Suppressor macrophage (primary cell): ENCODE data around the gene LPAR3.
"Not testable (repeated sequence)": the region's sequence is repeated elsewhere in the genome, so short reads cannot be mapped to it uniquely, and the experiment has no call there.

ENCODE experiments used
- DNase-seq, 4 experiments: peaks; one replicate each; pipeline ENCODE4 v3.0.0-alpha.2; 2020 to 2022

LPAR3 gene

DNA sequence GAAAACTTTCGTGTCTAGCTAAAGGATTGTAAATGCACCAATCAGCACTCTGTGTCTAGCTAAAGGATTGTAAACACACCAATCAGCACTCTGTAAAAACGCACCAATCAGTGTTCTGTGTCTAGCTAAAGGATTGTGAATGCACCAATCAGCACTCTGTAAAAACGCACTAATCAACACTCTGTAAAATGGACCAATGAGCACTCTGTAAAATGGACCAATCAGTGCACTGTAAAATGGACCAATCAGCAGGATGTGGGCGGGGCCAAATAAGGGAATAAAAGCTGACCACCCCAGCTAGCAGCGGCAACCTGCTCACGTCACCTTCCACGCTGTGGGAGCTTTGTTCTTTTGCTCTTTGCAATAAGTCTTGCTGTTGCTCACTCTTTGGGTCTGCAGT, 9.7 kb upstream of the LPAR3 start:
- not testable (repeated sequence) for DNase-seq

DNA sequence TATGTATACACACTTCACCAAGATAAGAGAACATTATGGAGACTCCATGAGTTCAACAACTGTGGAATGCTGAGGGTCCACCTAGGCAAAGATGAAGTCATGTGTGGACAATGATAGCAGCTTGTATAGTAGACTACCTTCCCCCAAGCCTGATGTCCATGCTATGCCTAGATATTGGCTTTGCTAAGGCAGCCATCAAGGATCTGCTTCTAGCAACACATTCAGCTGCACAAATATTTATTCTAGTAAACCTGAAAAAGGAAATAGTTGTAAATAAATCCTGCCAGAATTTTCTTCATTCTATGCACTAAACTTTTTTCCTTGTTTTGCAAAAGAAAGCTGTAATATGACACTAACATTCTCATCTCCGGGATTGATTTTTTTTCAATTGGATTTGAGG, 7.0 kb upstream of the LPAR3 start:
- no peak for DNase-seq

DNA sequence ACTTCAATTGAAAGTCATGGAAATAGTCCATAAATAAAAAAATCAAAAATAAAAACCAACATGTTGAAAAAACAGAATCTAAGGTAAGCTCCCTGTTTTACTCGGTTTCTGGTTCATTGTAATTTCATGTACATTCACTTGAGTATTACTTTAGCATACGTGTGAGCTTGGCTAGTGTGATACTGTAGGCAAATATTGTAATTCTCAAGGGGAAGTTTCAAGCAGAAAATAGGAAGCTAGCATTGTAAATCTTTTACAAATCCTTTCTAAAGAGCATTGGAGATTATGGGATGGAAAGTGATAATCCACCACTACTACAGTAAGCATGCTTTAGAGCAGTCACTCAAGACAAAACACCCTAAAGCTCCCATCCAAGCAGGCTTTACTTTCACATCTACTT, 3.3 kb upstream of the LPAR3 start:
- DNase-seq: peak in 2 of 4 experiments; percentile 11 to 30

DNA sequence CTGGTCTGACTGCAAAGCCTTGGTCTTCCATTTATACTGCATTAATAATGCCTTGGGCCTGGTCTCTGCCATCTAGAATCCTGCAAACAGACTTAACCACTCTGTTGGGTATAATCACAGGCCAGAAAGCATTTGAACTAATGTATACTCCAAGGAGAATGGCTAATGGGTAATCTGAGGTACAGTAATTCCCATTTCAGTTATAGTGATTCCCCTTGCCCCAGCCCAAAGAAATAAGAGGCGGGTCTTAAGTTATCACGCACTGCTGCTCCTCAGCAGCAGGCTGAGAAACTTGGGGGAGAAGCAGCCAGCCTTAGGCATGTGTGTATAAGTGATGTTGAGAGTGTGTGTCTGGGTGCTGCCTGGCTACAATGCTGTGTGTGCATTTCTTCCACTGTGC, 2.4 kb downstream of the LPAR3 start:
- no peak for DNase-seq

DNA sequence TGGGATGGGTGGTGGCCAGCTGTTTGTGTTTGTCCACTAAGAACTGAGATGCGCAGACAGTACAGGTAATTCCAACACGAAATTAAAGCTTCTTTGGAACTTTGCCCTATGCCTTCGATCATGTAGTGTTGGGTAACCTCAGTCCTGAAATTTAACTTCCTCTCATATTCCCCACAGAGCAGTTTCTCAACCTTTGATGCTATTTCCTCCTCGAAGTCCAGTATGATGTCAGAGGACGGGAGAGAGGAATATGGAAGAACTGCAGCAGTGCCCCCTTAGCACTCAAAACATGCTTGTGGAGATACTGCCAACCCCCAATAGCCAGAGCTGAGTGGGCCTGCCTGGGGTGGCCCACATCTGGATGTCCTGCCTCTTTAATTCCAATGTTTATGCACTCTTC, 3.6 kb downstream of the LPAR3 start:
- peak; percentile 47 to 85 (median 70) for DNase-seq

DNA sequence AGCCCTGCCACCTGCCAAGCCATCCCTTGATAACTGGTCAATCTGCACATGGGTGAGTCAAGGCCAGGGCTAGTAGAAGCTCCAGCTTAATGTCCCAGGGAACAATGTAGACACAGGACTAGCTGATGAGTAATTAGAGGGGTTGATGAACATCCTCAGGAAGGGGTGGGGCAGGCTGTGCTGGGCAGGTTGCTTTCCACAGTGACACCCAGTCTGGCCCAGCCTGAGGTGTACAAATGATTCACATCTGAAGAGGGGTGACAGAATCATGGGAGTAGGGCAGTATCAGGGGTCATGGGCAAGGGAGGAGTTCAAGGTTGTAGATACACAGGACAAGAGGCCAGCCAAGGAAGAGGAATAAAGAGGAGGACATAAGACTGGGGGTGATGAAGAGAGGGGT, 4.3 kb downstream of the LPAR3 start:
- no peak for DNase-seq

DNA sequence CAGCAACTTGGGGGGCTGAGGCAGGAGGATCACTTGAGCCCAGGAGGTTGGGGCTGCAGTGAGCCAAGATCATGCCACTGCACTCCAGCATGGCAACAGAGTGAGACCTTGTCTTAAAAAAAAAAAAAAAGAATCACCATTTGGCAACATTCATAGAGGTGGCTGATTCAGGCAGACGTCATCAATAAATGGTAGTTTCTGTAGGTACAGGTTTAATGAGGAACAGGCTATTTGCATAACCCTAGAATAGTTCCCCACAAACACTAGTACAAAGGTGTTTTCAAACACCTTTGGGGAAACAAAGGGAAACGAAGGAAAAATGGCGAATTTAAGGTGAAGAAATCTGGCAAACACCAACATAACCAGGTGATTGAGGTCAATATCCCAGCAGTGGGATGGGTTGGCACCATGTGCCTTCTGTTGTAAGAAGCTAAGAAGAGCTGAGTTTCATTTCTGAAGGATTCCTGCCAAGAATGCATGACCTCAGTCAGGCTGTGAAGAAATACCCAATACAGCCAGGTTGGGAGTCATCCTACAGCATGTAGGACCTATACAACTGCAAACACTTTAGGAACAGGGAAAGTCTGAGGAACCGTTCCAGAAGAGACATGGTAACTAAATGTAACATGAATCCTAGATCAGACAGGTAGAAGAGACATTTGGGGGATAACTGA, 5.6 kb downstream of the LPAR3 start:
- DNase-seq: peak; percentile 19 to 53 (median 43)

DNA sequence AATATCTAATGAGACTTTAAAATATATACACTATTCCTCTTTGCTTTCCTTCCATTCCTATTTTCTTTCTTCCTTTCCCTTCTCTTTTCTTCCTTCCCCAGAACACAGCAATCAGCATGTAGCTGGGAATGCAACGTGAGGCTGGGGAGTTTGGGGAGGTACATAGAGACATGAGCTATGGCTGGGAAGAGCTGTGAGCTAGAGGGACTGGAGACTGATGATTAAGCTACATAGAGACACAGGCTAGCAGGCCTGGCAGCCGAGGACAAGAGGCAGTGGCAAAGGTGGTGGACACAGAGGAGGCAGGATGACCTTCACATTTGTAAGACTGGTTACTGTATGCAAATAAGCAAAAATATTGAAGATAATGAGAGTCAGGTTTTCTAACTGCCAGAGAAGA, 7.5 kb downstream of the LPAR3 start:
- DNase-seq: no peak

DNA sequence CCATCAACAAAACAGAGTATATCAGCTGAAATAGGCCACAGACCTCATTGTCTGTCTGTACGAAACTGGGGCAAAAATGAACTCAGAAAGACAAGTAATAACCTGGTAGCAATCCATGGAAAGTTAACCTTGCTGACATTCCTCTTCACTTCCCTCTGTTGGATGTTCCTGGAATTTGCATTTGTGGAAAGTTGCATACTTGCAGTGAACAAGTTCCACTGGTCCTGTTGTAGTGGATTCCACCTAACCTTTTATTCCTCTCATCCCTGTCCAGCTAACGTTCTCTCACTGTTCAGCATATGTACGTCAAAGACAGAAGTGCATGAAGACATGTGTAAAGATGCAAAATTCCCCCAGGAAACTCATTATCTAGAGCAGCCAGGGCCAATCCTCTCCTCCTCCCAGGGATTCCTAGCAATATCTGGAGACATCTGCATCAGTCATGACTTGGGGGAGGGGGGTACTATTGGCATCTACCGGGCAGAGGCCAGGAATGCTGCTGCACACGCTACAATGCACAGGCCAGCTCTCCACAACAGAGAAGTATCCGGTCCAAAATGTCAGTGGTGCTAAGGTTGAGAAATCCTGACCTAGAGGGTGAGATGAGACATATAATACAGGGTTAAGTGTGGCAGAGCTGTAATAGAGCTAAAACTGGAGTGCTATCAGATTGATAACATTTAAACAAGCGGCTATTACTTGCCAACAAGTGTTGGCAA, 8.2 kb downstream of the LPAR3 start:
- DNase-seq: no peak

DNA sequence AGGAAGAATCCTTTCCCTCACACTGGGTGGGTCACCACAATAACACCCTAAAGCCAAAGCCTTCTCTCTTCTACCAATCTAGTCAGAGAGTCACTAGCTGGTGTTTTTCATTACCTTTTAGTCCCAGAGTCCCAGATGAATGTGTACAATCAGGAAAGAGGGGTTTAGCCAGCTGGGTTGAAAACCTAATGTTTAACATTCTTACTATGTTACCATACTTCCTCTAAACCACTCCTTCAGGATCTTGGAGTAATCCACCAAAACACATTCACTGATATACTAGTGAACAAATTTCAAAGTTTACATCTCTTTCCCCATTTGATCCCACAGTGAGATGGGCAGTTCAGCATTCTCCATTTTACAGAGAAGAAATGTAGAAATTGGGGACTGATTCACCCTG, 9.7 kb downstream of the LPAR3 start:
- DNase-seq: peak in 1 of 4 experiments; percentile 6

DNA sequence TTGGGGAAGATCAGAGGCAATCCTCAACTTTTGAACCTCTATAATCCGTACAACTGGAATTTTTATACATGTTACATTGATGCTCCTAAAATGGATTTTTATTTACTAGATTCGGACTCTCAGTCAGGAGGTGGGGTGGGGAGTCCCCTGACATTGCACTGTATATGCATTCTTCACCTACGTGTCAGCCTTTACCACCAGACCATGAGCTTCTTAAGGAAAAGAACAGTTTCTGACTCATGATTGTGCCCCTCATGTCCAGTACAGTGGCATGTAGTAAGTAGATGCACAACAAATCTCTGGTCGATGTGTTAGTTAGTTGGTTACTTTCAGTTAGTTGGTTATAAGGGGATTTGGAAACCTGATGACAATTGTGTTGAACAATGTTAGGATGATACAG, 15.4 kb downstream of the LPAR3 start:
- DNase-seq: no peak

DNA sequence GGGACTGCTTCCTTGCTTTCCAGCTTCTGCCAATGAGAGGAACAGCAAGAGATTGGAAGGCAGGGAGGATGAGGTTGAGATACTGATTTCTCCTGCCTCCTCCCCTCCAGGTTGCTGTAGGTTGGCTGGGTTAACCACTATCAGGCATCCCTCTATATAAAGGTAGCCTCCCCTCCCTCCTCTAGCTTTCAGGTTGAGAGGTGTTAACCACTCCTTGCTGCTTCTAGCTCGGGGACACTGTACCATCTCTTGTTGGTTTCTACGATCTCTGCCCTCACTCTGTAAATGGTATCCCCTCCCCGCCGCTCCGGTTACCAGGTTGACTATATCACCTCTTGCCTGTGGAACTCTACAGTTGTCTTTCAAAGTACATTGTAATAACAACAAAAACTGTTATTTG, 16.7 kb downstream of the LPAR3 start:
- DNase-seq: no peak

DNA sequence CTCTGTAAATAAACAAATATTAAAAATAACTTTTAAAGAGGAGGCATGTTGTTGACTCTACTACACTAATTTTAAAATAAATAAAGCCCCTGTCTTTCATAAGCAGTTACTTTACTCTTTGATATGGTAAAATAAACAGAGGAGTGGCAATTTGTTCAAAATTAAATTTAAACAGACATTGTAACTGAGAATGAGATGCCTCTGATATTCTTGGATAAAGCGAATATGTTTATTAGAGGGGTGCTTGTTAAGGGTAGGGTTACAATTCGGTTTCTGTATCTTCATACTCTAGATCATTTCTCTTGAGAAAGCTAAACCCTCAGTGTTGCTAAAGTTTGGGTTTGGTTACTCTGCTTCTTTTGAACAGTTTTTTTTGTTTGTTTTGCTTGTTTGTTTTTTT, 19.6 kb downstream of the LPAR3 start:
- no peak for DNase-seq

DNA sequence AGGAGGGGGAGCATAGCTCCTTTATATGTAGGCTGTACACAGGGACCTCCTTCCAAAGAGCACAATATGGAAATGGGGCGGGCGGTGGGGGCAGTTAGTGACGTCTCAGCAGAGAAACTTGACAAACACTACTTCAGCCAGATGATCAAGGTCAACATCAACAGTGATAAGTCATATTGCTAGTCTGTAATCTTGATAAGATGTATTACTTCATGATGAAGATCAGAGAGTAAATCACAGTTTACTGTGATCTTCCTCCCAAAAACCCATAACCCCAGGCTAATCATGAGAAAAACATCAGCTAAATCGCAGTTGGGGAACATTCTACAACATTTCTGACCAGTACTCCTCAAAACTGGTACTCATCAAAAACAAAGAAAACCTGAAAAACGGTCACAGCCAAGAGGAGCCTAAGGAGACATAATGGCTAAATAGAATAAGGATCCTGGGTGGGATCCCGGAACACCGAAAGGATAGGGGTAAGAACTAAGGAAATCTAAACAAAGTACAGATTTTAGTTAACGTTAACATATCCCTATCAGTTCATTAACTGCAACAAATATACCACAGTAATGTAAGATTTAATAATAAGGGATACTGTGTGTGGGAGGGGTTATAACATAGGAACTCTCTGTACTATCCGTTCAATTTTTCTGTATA, 20.2 kb downstream of the LPAR3 start:
- no peak for DNase-seq

DNA sequence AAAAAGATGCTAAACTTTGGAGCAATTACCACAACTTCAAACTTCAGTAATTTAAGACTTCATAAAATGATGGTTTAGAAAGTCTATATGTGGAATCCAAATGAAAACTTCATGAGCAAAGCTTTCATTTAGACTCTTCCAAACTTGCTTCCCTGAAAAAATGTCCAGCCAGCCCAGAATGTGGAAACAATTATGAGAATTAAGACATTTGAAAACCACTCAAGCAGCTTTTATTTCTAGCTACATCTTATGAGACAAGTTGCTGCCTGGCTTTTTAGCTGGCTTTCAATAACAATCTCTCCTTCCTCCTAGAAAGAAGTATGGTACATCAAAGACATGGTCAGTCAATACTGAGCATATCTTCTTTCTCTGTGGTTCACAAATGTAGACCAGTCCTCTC, 21.8 kb downstream of the LPAR3 start:
- no peak for DNase-seq

DNA sequence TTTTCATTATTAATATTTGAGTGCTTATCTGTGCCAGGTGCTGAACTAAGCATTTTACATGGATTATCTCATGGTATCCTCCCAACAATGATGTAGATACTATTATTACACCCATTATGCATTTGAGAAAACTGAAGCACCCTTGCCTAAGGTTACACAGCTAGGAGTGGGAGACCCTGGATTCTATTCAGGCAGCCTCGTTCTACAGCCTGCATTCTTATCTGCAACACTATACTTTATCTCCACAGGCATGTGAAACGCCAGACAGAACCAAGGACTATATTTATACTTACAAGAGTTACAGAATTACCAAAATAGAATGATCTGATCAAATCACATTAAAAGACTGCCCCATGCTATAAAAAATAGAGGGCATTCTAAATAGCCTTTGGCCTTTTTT, 22.4 kb downstream of the LPAR3 start:
- no peak for DNase-seq

DNA sequence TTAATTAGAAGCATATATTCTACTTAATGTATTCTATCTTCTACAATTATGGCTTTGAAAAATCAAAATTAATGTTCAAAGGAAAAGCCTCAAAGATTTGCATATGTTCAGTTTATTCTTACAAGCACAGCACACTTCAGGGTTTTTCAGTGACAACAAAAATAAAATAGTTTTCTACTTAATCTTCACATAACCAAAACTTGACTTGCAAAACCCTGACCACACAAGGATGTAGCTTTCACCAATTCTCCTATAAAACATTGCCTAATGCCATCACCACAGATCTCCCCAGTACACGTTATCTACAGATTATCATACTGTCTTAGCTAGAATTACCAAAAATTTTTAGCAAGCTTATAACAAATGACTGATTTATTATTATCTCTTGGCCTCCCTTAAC, 23.3 kb downstream of the LPAR3 start:
- no peak for DNase-seq

DNA sequence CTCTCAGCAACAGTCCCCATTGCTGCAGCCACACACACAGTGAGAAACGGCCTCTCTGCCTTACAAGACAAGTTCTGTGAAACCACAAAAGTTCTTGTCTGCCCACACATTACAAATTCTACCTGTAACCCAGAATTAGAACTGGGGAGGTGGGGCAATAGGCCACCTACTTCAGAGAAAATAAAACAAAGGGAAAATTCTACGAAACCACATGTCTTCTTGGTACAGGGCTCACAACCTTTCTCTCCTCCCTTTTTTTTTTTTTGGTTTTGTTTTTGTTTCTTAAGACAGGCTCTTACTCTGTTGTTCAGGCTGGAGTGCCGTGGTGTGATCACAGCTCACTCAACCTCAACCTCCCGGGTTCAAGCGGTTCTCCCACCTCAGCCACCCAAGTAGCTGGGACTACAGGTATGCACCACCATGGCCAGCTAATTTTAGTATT, 30.2 kb downstream of the LPAR3 start:
- no peak for DNase-seq

DNA sequence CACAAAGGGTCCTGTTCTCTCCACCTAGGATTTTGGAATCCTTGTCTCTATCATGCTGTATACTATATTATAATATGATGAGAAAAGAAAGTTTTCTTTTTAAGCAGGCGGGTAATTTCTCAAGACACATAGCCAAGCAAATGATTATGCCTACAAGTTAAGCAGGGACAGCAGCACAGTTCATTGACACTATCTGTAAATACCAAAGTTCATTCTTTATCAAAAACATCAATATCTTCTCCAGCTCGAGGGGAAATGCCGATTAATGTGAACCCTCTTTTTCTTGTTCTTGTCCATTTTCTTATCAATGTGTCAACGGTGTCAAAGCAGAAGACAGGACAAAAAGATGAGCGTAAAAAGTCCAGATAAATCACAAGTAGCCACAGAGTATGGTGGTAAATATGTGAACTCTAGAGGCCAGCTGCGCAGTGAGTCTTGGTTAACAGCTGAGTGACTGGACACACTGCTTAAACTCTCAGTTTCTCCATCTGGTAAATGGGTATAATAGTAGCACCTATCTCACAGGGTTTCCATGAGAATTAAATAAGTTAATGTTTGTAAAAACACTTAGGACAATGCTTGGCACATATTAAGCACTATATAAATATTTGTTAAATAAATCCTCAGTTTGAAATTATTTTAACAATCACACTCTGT, 30.9 kb downstream of the LPAR3 start:
- no peak for DNase-seq

DNA sequence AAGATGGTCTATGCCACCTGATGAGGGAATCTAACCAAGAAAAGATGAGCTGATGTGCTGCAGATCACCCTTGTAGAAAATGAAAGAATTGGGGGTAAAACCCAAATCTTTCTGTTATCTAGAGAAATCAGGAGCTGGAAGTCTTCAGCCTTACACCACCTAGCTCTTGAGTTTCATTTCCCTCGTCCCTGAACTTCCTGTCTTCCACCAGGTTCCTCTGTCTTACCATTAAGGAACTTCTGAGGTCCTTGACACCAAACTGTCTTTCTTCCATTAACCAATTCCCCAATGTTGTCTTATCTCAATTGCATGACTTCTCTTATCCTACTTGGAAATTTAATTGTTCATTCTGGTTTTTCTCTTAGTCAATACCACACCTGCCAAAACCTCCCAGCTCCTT, 31.5 kb downstream of the LPAR3 start:
- DNase-seq: peak in 3 of 4 experiments; percentile 25 to 54 (median 44)

DNA sequence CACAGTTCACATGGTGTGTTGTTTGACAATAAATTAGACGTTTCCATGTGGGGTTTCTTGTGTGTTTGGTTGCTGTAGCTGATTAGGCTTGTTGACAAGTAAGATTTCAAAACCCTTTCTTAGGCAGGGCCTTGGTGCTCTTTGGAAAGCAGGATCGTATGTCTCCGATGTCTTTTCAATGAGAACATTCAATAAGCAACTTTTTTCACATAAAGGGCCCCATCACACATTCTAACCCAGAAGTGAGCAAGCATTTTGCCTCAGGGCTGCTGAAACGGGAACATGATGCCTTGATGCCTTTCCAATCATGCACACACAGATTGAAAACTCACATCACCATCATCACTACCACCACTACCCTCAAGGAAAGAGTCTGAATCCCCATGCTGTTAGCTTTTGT, 33.1 kb downstream of the LPAR3 start:
- DNase-seq: no peak

DNA sequence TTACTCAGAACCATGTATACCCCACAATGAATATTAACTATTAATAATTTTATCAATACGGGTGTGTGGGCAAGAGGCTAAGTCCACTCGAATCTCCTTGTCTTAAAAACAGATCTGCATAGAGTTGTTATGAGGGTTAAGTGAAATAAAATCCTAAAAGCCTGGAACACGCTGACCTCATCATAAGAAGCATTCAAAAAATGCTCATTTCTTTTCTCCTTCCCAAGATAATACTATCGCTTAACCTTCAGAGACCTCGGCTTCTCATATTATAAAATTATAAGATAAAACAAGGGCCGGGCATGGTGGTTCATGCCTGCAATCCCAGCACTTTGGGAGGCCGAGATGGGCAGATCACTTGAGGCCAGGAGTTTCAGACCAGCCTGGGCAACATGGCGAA, 35.1 kb downstream of the LPAR3 start:
- DNase-seq: no peak

DNA sequence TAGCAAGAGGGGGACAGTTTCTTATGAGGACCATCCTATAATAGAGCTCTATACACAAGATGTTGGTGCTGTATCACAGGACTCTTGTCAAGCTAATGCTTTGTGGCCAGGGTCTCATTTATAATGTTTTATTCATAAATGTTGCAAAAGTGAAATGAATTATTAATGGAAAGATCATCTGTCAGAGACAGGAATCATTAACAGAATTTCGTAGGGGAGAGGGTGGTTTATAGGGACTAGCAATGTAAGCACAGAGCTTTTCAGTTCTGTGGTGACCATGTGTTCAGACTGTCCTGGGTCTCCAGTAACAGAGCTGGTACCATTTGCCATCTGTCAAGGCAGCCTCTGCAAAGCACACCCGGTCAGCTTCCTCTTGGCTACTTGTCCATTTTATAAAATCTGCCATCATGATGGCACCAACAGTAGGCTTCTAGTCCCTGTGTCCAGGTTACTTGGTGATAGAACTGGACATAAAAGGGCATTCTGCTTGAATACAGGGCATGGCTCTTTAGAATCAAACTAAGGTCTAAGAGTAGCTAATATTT, 36.2 kb downstream of the LPAR3 start:
- no peak for DNase-seq
